ENCODE results near the gene ZNF423.

The ZNF423 gene

GRCh38 chr16:49499414-49499785 is 356.5 kb downstream of the ZNF423 start:
- H3K27me3 ChIP-seq (ENCODE audit: insufficient read depth, low read length) = 0 out of 2 replicates have a peak, but pooled peaks cover 5% of the 10 kb centered on the region
- no peak overlapping the region for H3K4me2 ChIP-seq (ENCODE audit: low read length)
- H3K27ac ChIP-seq (ENCODE audit: low read depth, low read length, poor library complexity, severe bottlenecking) = no peak overlapping the region
- H3K36me3 ChIP-seq (ENCODE audit: insufficient read depth, low read length) = no peaks in the 10 kb centered on the region
- no peaks in the 10 kb centered on the region for H3F3A ChIP-seq (ENCODE audit: insufficient read depth, low read length)
- H3K4me1 ChIP-seq (ENCODE audit: insufficient read depth, low read length, severe bottlenecking) = no peaks in the 10 kb centered on the region
- no peaks in the 10 kb centered on the region for H3K9me2 ChIP-seq (ENCODE audit: low read depth, low read length)
- no peaks in the 10 kb centered on the region for H3K79me2 ChIP-seq (ENCODE audit: insufficient read depth, low read length)
- H2AFZ ChIP-seq (ENCODE audit: low read length) = no peak overlapping the region
- TF ChIP-seq CTCF (IDR thresholded peaks at IDR 0.05; ENCODE audit: low read length) = no peak
- no peak for TF ChIP-seq EZH2 (IDR thresholded peaks at IDR 0.05; ENCODE audit: borderline replicate concordance, low read length)
- no peaks in the 10 kb centered on the region for H4K20me1 ChIP-seq (ENCODE audit: insufficient read depth, low read length)
- H3K9me3 ChIP-seq (ENCODE audit: low read length) = no peaks in the 10 kb centered on the region
- no peak overlapping the region for H3K9ac ChIP-seq (ENCODE audit: low read length)
- H3K4me3 ChIP-seq (ENCODE audit: low read depth, low read length, poor library complexity, severe bottlenecking) = no peak overlapping the region

GRCh38 chr16:49498666-49499413 is 357.1 kb downstream of the ZNF423 start:
- no peak overlapping the region for H3K4me3 ChIP-seq (ENCODE audit: low read depth, low read length, poor library complexity, severe bottlenecking)
- H3K9me3 ChIP-seq (ENCODE audit: low read length) = no peaks in the 10 kb centered on the region
- no peak overlapping the region for H3K9ac ChIP-seq (ENCODE audit: low read length)
- no peak overlapping the region for H2AFZ ChIP-seq (ENCODE audit: low read length)
- H3K9me2 ChIP-seq (ENCODE audit: low read depth, low read length) = no peaks in the 10 kb centered on the region
- H4K20me1 ChIP-seq (ENCODE audit: insufficient read depth, low read length) = no peaks in the 10 kb centered on the region
- H3K27ac ChIP-seq (ENCODE audit: low read depth, low read length, poor library complexity, severe bottlenecking) = no peak overlapping the region
- no peaks in the 10 kb centered on the region for H3K79me2 ChIP-seq (ENCODE audit: insufficient read depth, low read length)
- 0 out of 2 replicates have a peak, but pooled peaks cover 5% of the 10 kb centered on the region for H3K27me3 ChIP-seq (ENCODE audit: insufficient read depth, low read length)
- H3K36me3 ChIP-seq (ENCODE audit: insufficient read depth, low read length) = no peaks in the 10 kb centered on the region
- no peaks in the 10 kb centered on the region for H3F3A ChIP-seq (ENCODE audit: insufficient read depth, low read length)
- TF ChIP-seq CTCF (IDR thresholded peaks at IDR 0.05; ENCODE audit: low read length) = no peak
- no peak for TF ChIP-seq EZH2 (IDR thresholded peaks at IDR 0.05; ENCODE audit: borderline replicate concordance, low read length)
- H3K4me1 ChIP-seq (ENCODE audit: insufficient read depth, low read length, severe bottlenecking) = no peaks in the 10 kb centered on the region
- H3K4me2 ChIP-seq (ENCODE audit: low read length) = no peak overlapping the region

- TF ChIP-seq EZH2 (IDR thresholded peaks at IDR 0.05; ENCODE audit: borderline replicate concordance, low read length) (no peak), CTCF (IDR thresholded peaks at IDR 0.05; ENCODE audit: low read length) (no peak)
- H4K20me1 ChIP-seq (ENCODE audit: insufficient read depth, low read length) = no peaks in the 10 kb centered on the region
- H3K9me2 ChIP-seq (ENCODE audit: low read depth, low read length) = no peaks in the 10 kb centered on the region
- no peak overlapping the region for H3K9ac ChIP-seq (ENCODE audit: low read length)
- H3K27ac ChIP-seq (ENCODE audit: low read depth, low read length, poor library complexity, severe bottlenecking) = no peak overlapping the region
- H3K4me2 ChIP-seq (ENCODE audit: low read length) = no peak overlapping the region
- H3K79me2 ChIP-seq (ENCODE audit: insufficient read depth, low read length) = no peaks in the 10 kb centered on the region
- no peak overlapping the region for H3K4me3 ChIP-seq (ENCODE audit: low read depth, low read length, poor library complexity, severe bottlenecking)
- no peaks in the 10 kb centered on the region for H3K9me3 ChIP-seq (ENCODE audit: low read length)
- H3K36me3 ChIP-seq (ENCODE audit: insufficient read depth, low read length) = no peaks in the 10 kb centered on the region
- no peak overlapping the region for H2AFZ ChIP-seq (ENCODE audit: low read length)
- no peaks in the 10 kb centered on the region for H3F3A ChIP-seq (ENCODE audit: insufficient read depth, low read length)
- 0 out of 2 replicates have a peak, but pooled peaks cover 5% of the 10 kb centered on the region for H3K27me3 ChIP-seq (ENCODE audit: insufficient read depth, low read length)
- H3K4me1 ChIP-seq (ENCODE audit: insufficient read depth, low read length, severe bottlenecking) = no peaks in the 10 kb centered on the region
These were observed 357.6 kb downstream of the ZNF423 start for GRCh38 chr16:49498264-49498663.
